Measurements from ENCODE around the gene CACNG4. TPM values are rescaled to one million over a fixed set of nuclear protein-coding genes. Genes with fewer than 3 reads are reported as not detected.

CACNG4 gene
- total RNA-seq, 1 donor from 2014 or later: 0.10 TPM

DNA sequence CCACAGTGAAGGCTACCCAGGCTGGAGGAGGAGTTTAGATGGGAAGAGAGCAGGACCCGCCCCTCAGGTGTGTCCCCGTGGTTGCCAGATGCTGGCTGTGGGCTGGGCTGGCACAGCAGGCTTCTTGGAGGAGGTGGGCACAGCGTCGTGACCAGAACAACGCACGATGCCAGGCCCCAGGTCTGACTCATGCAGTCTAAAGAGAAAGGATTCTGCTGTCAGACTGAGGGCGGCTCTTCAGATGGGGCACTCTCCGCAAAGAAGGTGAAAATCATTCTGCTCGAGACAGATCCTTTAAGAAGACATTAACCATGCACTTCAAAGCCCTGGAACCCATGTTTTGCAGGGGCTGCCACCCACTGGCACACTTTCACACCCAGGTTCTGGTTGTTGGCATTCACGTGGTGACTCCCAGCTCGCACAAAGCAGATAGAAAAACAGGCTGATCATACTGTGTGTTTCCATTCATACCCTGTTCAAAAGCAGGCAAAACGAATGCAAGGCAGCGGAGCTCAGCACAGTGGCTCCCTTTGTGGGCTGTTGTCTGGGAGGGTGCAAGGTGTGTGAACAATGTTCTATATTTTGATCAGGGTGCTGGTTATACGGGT is 19.0 kb downstream of the CACNG4 start:
- ATAC-seq (no peak), DNase-seq (ENCODE audit: low spot score) (no peak)

DNA sequence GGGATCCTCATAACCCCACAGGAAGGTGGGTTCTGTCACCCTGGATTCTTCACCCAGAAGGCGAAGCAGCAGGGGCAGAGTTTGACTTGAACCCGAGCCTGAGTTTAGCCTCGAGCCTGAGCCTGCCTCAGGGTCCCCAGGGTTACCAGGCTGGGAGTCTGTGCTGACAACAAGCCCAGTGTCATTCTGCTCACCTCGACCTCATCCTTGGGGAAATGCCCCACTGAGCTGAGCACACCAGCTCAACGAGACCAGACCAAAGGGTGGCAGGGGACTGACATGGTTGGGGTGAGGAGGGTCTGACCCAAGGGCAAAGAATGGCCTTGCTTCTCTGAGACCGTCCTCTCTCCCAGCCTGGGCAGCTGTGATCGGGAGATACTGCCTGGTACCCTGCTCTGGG is 20.2 kb downstream of the CACNG4 start:
- ATAC-seq (no peak), DNase-seq (ENCODE audit: low spot score) (no peak)

DNA sequence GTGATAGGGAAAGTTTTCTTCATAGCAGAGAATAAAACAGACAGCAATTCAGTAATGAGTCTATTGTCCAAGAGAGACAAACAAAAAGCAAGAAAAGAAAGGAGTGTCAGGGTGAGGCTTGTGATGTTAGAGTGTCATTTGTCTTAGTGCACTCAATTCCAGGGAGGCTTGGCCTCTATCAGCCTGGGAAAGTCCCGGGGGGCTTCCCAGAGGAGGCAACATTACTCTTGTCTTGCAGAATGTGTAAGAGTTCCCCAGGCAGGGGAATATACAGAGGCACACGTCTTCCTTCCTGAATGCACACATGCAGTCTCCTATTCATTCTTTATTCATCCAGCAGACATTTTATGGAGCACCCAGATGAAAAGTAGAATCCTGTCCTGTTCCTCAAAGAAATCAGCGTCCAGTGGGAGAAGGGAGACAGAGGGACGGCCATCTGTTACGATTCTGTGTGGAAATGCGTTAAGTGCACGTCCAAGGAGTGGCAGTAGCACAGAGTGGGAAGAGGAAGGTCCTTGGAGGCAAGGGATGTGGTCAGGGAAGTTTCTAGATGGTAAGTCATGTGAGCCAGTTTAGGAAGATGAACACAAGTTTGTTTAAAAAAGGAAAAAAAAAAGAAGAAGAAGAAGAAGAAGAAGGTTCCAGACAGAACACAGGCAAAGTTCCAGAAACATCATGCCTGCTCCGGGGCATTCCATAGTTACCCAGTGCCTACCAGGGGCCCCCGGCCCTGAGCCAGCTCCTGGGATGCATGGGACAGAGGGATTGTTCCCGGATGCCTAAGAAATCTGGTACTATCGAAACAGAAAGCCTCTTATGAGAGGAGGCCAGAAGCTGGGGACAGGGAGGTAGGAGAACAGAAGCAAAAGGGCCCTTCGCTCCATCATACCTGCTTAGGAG is 21.1 kb downstream of the CACNG4 start:
- no peak for ATAC-seq
- DNase-seq (ENCODE audit: low spot score): no peak

GRCh38 chr17:66986659-66987058 is 22.2 kb downstream of the CACNG4 start:
- DNase-seq (ENCODE audit: low spot score) (no peak), ATAC-seq (no peak)

DNA sequence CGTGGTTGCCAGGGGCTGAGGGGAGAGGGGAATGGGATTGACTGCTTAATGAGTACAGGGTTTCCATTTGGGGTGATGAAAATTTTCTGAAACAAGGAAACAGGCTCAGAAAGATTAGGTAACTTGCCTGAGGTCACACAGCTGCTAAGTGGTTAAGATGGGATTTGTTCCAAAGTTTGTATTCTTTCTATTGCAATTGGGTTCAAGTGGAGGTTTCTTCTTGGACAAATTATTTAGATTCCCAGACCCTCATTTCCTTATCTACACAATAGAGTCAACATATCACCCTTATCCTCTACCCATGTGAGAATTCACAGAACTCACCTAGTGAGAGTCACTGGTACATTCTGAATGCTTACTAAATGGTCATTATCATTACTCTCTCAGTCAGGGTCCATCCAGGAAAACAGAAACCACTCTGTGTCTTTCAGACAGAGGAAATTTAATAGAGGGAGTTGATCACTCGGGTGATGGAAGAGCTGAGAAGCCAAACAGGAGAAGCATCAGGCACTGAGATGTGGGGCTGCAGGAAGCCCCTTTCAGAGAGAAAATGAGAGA is 22.6 kb downstream of the CACNG4 start:
- ATAC-seq: no peak
- DNase-seq (ENCODE audit: low spot score): no peak

DNA sequence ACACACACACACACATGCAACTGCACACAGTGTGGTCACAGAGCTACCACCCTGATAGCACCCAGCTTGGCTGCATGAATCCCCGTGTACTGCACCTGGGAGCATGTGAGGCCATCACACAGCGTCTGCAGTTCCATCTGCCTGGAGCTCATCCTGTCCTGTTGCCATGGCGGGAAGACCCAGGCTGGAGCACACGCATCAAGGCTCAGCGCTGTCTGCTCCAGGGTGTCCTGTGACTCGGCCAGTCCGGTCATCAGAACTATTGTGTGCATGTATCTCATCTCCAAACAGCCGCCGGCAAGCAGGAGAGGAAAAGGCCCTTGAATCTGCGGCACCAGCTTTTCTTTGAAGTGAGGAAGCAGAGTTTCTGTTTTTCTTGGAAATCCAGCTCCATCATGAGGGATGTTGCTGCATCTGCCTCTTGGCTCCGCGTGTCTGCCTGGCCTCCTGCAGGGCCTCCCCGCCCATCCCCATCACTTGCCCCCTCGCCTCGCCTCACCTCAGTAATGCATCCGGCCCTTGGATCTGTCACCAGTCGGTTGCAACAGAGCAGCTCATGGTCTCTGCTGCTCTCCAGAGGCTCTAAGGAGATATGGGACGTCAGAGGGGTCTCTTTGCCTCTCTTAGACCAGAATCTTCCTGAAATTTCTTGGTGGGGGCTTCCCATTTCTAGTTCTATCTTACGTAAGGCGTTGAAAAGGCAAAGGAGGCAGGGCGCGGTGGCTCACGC is 23.7 kb downstream of the CACNG4 start:
- no peak for ATAC-seq
- no peak for DNase-seq (ENCODE audit: low spot score)

- DNase-seq (ENCODE audit: low spot score) (no peak), ATAC-seq (no peak)
These were observed 24.6 kb downstream of the CACNG4 start for GRCh38 chr17:66989076-66989475.

DNA sequence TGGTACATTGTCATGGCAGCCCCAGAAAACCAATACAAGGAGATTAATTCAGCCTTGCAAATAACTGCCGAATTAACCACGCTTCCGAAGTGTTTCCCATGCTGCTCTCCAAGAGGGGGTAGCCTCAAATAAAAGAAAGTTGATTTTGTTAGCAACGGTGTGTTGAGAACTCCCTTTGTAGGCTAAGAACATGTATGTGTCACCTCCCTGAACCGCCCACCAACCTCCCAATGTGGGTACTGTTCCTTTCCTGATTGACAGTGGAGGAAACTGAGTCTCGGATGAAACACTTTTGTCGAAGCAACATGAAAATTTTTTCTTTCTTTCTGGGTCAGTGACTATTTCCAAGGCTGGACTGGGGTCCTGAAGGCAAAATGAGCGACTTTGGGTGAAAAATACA is 25.1 kb downstream of the CACNG4 start:
- no peak for ATAC-seq

GRCh38 chr17:66990047-66990446 is 25.5 kb downstream of the CACNG4 start:
- ATAC-seq (no peak), DNase-seq (ENCODE audit: low spot score) (no peak)

More for the DNA sequence above, 25.1 kb downstream of the CACNG4 start:
- DNase-seq (ENCODE audit: low spot score): no peak

- no peak for DNase-seq (ENCODE audit: low spot score)
- no peak for ATAC-seq
These were observed 28.5 kb downstream of the CACNG4 start for GRCh38 chr17:66992911-66993442.

DNA sequence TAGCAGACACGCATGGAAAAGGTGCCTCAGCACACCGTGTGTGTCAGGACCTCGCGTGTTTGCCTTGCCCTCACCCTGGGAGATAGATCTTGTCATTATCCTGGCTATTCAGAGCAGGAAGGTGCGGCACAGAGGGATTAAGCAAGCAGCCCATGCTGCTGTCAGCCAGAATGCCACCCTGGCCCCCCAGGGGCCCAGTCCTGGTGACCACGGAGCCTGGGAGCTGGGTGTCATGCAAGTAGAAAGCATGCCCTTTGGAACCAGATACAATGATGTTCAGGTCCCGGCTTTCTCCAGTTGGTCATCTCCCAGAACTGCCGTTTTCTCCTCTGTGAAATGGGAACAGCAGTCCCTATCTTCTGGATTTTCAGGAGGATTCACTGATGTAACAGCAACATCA is 29.9 kb downstream of the CACNG4 start:
- DNase-seq (ENCODE audit: low spot score) (no peak), ATAC-seq (no peak)

DNA sequence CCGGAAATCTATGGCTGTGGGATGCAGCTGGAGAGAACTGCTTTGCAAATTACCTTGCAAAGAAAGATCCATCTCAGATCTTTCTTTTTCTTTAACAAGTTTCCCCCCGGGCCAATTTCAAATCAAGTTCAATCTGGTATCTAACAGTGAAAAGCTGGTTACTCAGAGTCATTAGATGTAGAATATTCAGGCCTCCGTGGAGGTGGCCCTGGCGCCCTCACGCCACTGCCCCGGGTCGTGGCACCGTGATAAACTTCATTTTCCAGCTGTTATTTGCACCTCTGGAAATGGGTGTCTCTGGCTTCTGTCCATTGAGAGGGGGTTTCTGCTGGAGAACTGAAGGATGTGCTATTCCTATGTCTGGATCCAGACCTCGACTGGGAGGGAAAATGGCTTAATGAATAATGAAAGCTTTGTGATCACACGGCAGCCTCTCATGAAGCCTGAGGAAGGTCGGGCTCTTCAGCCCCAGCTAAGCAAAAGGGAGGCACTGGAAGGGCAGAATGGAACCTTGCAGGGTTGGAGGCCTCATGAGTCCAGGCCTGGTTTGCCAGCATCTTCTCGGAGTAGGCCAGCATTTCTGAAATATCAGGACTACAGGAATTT is 30.5 kb downstream of the CACNG4 start:
- ATAC-seq (no peak), DNase-seq (ENCODE audit: low spot score) (no peak)

- ATAC-seq (no peak), DNase-seq (ENCODE audit: low spot score) (no peak)
These were observed 31.4 kb downstream of the CACNG4 start for GRCh38 chr17:66995944-66996343.

GRCh38 chr17:66996926-66997325 is 32.4 kb downstream of the CACNG4 start:
- peak; percentile 73 for ATAC-seq
- DNase-seq (ENCODE audit: low spot score): no peak

- DNase-seq (ENCODE audit: low spot score): no peak
- no peak for ATAC-seq
These were observed 38.7 kb downstream of the CACNG4 start for GRCh38 chr17:67003231-67003630.

GRCh38 chr17:67004181-67004580 is 39.7 kb downstream of the CACNG4 start:
- ATAC-seq (no peak), DNase-seq (ENCODE audit: low spot score) (no peak)

- DNase-seq (ENCODE audit: low spot score): no peak
These were observed 42.8 kb downstream of the CACNG4 start for GRCh38 chr17:67007266-67007665.

DNA sequence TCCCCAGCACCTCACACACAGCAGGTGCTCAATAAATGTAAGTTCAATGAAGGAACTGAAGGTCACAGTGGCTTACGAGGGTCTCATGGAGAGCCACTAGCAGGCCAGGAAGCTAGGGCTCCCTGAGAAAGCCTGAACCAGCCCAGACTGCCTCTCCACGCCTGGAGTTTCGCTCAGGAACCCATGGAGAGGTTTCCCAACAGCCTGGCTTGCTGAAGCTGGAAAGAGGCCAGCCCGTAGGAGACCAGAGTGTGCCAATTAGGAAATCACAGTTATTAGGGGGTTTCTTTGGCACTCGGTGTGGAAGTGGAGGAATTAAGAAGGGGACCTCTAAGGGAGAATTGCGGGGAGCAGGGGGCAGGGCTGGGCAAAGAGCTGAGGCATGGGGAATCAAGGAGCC is 43.6 kb downstream of the CACNG4 start:
- DNase-seq (ENCODE audit: low spot score) (peak; percentile 54), ATAC-seq (peak; percentile 80)

More at GRCh38 chr17:67007266-67007665, 42.8 kb downstream of the CACNG4 start:
- no peak for ATAC-seq

GRCh38 chr17:67011527-67012175 is 47.1 kb downstream of the CACNG4 start:
- DNase-seq (ENCODE audit: low spot score) (no peak), ATAC-seq (no peak)

- ATAC-seq: no peak
- DNase-seq (ENCODE audit: low spot score): no peak
These were observed 49.4 kb downstream of the CACNG4 start for GRCh38 chr17:67013891-67014290.

All from left lobe of liver (tissue), 2 donors.